LNCaP clone FGC (cell line): ENCODE measurements around the gene VMO1.
A peak's percentile ranks its signal among the peaks of the same experiment; 100 is the strongest.
"Not testable (repeated sequence)": the region's sequence is repeated elsewhere in the genome, so short reads cannot be mapped to it uniquely, and the experiment has no call there.

Experiments used
- DNase-seq: peaks from one replicate; pipeline ENCODE4 v3.0.0-alpha.2; 2011; ENCODE audit warnings: low read depth
- H3K4me3 ChIP-seq: 2 replicates; pipeline ENCODE4 v1.5.1; 2011; ENCODE audit warnings: mild to moderate bottlenecking, low read depth, low read length, control low read depth
- TF ChIP-seq, protein P1 (sequence below): IDR thresholded peaks from 2 replicates; pipeline ENCODE4 v1.5.1; 2012; ENCODE audit warnings: mild to moderate bottlenecking; ENCODE audit not compliant: control insufficient read depth, insufficient read depth; ENCODE audit errors: extremely low read depth

VMO1 gene, protein sequence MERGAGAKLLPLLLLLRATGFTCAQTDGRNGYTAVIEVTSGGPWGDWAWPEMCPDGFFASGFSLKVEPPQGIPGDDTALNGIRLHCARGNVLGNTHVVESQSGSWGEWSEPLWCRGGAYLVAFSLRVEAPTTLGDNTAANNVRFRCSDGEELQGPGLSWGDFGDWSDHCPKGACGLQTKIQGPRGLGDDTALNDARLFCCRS

DNA sequence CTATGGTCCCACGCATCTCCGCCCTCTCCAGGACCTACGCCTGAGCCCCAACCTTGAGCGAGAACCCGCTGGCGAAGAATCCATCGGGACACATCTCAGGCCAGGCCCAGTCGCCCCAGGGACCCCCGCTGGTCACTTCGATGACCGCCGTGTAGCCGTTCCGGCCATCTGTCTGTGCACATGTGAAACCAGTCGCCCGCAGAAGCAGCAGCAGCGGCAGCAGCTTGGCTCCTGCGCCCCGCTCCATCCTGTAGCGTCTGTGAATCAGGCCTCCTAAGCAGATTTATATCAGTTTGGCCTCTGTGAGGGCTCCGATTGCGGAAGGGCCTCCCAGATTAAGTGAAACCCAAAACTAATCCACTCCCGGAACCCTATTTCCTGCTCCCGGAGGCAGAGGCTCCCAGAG is at the start of gene VMO1:
Gene VMO1, minus strand, starts transcription at position 259 of the 406 bp plus-strand sequence. Its CDS starts 12 bp downstream, at position 247.
- TF ChIP-seq, protein P1, sequence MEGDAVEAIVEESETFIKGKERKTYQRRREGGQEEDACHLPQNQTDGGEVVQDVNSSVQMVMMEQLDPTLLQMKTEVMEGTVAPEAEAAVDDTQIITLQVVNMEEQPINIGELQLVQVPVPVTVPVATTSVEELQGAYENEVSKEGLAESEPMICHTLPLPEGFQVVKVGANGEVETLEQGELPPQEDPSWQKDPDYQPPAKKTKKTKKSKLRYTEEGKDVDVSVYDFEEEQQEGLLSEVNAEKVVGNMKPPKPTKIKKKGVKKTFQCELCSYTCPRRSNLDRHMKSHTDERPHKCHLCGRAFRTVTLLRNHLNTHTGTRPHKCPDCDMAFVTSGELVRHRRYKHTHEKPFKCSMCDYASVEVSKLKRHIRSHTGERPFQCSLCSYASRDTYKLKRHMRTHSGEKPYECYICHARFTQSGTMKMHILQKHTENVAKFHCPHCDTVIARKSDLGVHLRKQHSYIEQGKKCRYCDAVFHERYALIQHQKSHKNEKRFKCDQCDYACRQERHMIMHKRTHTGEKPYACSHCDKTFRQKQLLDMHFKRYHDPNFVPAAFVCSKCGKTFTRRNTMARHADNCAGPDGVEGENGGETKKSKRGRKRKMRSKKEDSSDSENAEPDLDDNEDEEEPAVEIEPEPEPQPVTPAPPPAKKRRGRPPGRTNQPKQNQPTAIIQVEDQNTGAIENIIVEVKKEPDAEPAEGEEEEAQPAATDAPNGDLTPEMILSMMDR: no peak
- no peak for DNase-seq
- no peak within 1 kb of the TSS for H3K4me3 ChIP-seq

DNA sequence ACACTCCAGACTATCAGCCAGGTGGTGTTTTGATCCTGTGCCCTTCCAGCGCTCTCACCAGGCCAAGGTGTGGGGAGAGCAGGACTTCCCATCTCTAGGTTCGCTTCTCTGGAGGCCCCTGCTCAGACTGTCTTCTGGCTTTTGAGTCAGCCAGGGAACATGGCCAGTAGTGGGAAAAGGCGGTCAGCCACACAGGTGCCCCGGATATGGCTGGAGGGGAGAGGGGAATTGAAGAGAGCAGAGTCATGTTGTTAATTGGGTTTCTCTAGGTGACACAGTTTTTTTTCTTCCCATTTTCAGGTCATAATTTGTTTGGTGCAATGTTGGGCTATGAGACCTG is 48.5 kb upstream of the VMO1 start:
- peak overlapping the region; percentile 85 for H3K4me3 ChIP-seq
- TF ChIP-seq, protein P1: no peak
- no peak for DNase-seq

DNA sequence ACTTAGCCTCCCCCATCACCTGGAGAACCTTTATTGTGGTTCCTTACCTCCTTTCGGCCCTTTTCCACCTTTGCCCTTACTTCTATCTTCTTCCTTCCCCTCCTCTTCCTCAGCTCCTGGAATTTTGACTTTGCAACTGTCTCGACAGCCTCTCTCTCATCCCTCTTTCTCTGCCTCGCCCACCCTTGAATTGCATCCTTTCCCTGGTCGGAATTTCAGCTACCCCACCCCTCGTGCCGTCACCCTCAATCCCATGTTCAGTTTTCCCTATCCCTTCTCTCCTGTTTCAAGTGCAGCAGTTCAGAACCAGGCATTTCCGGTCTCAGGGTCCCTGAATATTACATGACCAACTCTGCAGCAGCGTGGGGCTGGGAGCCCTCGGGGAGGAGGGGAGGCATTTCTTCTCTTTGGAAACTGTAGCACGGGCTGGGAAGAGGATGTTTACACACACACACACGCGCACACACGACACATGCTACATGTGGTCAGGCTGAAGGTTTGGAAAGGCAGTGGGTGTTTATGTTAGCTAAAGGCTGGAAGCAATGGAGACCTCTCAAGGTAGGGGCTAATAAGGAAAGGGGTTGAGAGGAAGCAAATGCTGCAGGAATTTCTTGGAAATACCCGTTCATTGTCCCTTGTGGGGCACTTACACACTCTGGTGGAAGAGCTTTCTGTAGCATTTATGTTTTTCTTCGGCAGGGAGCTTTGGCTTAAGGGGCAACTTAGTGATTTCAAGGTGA is 47.9 kb upstream of the VMO1 start:
- TF ChIP-seq, protein P1: no peak
- no peak for DNase-seq
- peak overlapping the region; percentile 85 for H3K4me3 ChIP-seq

DNA sequence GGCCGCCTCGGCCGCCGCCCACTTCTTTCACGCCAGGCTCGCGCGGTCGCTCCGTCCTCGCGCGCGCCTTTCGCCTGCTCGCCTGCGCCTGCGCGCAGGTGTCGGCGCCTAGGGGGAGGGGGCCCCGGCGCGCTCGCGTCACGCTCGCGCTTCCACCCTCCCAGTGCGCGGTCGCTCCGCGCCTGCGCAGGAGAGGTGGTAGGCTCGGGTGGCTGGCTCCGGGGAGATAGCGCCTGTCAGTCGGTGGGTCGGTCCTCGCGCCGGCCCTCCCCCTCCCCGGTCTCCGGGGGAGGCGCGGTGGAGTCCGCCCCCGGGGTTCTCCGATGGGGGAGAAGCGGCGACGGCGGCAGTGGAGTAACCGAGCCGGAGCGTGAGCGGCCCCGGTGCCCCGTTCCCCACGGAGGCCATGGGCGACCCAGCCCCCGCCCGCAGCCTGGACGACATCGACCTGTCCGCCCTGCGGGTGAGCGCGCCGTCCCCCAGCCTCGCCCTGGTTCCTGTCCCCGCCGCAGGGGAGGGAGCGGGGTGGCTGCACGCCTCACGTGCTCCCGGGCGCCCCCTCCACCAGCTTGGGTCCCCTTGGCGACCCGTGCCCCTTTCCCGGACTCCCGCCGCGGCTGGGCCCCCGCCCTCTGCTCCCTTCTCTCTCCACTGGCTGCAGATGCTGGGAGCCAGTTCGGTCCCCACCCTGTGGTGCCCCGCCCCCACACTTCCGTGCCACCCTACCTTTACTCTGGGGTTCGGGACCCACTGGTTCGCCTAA is 47.2 kb upstream of the VMO1 start, which contains the start of gene MINK1:
Gene MINK1, plus strand, starts transcription at position 163 of the 763 bp plus-strand sequence. Its CDS starts 244 bp downstream, at position 407.
- TF ChIP-seq, protein P1: no peak
- DNase-seq: peak; percentile 70
- H3K4me3 ChIP-seq: peak within 1 kb of the TSS; percentile 85

DNA sequence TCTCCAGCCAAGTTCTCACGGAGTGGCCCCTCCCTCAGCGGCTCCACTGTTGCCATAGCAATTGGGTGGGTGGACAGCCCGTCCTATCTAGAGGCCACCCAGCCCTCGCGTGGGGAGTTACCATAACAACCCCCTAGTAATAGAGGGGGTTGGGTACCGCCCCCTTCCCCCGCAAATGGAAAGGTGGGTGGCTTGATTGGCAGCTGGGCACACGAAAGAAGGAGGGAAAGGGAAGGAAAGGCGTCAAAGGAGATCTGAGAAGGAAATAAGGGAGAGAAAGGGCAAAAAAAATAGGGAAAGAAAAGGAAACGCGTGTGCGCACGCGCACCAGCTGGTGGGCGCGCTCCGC is 46.6 kb upstream of the VMO1 start:
- H3K4me3 ChIP-seq: peak overlapping the region; percentile 85
- not testable (repeated sequence) for DNase-seq

DNA sequence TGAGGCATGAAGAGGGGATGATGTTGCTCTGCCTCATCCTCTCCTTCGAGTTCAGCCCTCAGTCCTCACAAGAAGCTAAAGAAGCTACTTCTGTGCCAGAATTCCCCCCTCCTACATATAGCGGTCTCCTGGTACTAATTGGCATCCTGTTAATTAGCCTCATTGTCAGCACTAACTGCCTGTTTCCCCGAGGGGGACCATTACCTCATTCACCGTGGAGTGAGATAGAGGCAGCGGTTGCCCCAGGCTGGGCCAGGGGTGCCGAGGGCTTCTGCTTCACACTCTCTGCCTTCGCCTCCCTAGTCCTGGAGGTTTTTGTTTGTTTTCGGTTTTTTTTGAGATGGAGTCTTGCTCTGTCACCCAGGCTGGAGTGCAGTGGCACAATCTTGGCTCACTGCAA is 41.2 kb upstream of the VMO1 start:
- TF ChIP-seq, protein P1: no peak
- H3K4me3 ChIP-seq: no peak overlapping the region

DNA sequence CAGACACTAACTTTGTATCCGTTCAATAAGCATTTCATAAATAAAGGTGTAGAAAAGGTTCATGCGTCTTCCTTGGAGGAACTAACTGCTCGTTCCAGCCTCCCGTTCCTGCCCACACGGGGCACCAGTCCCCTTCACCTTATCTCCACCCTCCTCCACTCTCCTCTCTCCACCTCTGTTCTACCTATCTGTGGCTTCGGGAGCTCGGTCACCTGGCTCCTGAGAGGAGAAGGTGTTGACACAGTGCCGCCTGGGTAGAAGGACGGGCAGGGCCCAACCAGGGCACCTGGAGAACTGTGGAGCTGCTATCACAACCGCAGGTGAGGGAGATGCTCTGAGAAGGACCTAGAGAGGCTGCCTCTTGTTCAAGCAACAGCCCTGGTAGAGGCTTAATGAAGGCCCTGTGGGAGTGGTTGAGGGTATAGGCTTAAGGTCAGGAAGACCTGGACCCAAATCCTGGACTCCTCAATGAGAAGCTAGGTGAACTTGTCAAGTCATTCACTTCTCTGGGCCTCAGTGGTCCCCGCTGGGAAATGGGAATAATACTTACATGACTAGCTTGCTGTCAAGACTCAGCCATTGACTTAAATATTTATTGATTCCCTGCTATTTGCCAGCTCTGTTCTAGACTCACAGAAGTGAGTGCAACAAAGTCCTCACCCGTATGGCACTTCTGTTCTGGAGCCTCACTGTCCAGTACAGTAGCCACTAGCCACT is 37.4 kb upstream of the VMO1 start:
- TF ChIP-seq, protein P1: no peak
- DNase-seq: no peak
- H3K4me3 ChIP-seq: no peak overlapping the region

More for the DNA sequence above, 41.2 kb upstream of the VMO1 start:
- no peak for DNase-seq
